Body of pancreas (tissue), 4 donors: ENCODE data around the gene CPT2. TPM values are rescaled to one million over a fixed set of nuclear protein-coding genes. Genes with fewer than 3 reads are reported as not detected.

Source experiments
- ATAC-seq: fragments of 150-250 bp; one replicate; pipeline ENCODE4 v1.9.1; 2016
- DNase-seq, 4 donors: peaks; one replicate each; pipeline ENCODE4 v3.0.0-alpha.2; 2019
- H3K27ac ChIP-seq, 4 donors: fragments of 200-600 bp; sonication (generic); 1 replicate in 3 of 4; 2 replicates in 1 of 4; pipeline versions ENCODE4 v1.5.1 to v1.6.1; 2016 to 2019; ENCODE audit warnings: mild to moderate bottlenecking in 1 of 4, mixed read lengths in 1 of 4, moderate library complexity in 1 of 4
- H3K27me3 ChIP-seq, 2 donors: fragments of 200-600 bp; sonication (generic); one replicate each; pipeline ENCODE4 v1.6.0; 2016; ENCODE audit warnings: mild to moderate bottlenecking in 1 of 2
- H3K36me3 ChIP-seq, 2 donors: fragments of 200-600 bp; sonication (generic); replicated peaks in 1 of 2; 2 replicates each; pipeline ENCODE4 v1.5.1; 2016; ENCODE audit warnings: low read depth in 2 of 2; ENCODE audit not compliant: insufficient read depth in 1 of 2
- H3K4me1 ChIP-seq: fragments of 200-600 bp; sonication (generic); one replicate; pipeline ENCODE4 v1.6.0; 2016
- H3K4me3 ChIP-seq, 2 donors: fragments of 200-600 bp; sonication (generic); 1 replicate in 1 of 2; 2 replicates in 1 of 2; pipeline ENCODE4 v1.5.1; 2016 to 2019
- H3K9me3 ChIP-seq, 3 donors: fragments of 200-600 bp; sonication (generic); 1 replicate in 2 of 3; 2 replicates in 1 of 3; pipeline ENCODE4 v1.5.1; 2016
- CTCF ChIP-seq, 7 experiments: fragments of 450-650 bp in 4 of 7; fragments of 200-600 bp in 3 of 7; sonication (generic) in 3 of 7; IDR thresholded peaks; one replicate each; pipeline ENCODE4 v1.5.1; 2016 to 2019; ENCODE audit warnings: antibody characterized with exemption in 7 of 7
- POLR2A ChIP-seq, 3 donors: fragments of 450-650 bp; IDR thresholded peaks; one replicate each; pipeline ENCODE4 v1.6.1; 2016; ENCODE audit warnings: antibody characterized with exemption in 3 of 3, mild to moderate bottlenecking in 2 of 3
- WGBS, 2 donors: methylation state at CpG; one replicate each; pipeline ENCODE4 v1.1.5; 2017; 5-methylcytosine and 5-hydroxymethylcytosine counted together
- intact Hi-C: fragments of 100-400 bp; cut with DNase I; formaldehyde crosslinking; loops from one replicate; pipeline ENCODE4 v1.15.1; 2023
- total RNA-seq, 2 donors: library from RNA; depleted of rRNA; stranded (reverse); fragments of >200 nt; gene quantifications; one replicate each; pipeline ENCODE4 v1.1.0, GENCODE V29; 2016

The CPT2 gene
- total RNA-seq, 2 donors from 2014 or later = 14.5 to 15.6 TPM

GRCh38 chr1:53160924-53161378, 35.7 kb upstream of the CPT2 start:
- DNase-seq = no peak
- intact Hi-C loops = no loop called here
- Histone ChIP-seq H3K27me3 (no peaks in the 10 kb centered on the region), H3K27ac (no peak overlapping the region), H3K36me3 (no peaks in the 10 kb centered on the region), H3K4me1 (no peaks in the 10 kb centered on the region), H3K9me3 (no peaks in the 10 kb centered on the region), H3K4me3 (no peak overlapping the region)
- TF ChIP-seq POLR2A (IDR thresholded peaks at IDR 0.05) = no peak
- no peak for TF ChIP-seq CTCF (IDR thresholded peaks at IDR 0.05)
- no peak for ATAC-seq
- WGBS, 2 donors = 43 to 52% methylated on average over 1 to 2 of the region's 2 CpGs

- intact Hi-C loops = no loop called here
- WGBS, 2 donors = 70 to 80% methylated on average over 5 of the region's 5 CpGs
- Histone ChIP-seq H3K4me1 (no peaks in the 10 kb centered on the region), H3K9me3 (no peaks in the 10 kb centered on the region), H3K27ac (no peak overlapping the region), H3K36me3 (no peaks in the 10 kb centered on the region), H3K27me3 (no peaks in the 10 kb centered on the region), H3K4me3 (no peak overlapping the region)
- TF ChIP-seq CTCF (IDR thresholded peaks at IDR 0.05) = no peak
- no peak for TF ChIP-seq POLR2A (IDR thresholded peaks at IDR 0.05)
- DNase-seq = no peak
- no peak for ATAC-seq
Measured at GRCh38 chr1:53162621-53163020, 34.0 kb upstream of the CPT2 start.

- intact Hi-C loops = no loop called here
- Histone ChIP-seq H3K4me3 (no peak overlapping the region), H3K4me1 (no peaks in the 10 kb centered on the region), H3K36me3 (no peaks in the 10 kb centered on the region), H3K27me3 (no peaks in the 10 kb centered on the region), H3K9me3 (no peaks in the 10 kb centered on the region), H3K27ac (no peak overlapping the region)
- no peak for TF ChIP-seq CTCF (IDR thresholded peaks at IDR 0.05)
- TF ChIP-seq POLR2A (IDR thresholded peaks at IDR 0.05) = no peak
- DNase-seq = no peak
- 76 to 84% methylated on average over 10 of the region's 10 CpGs for WGBS, 2 donors
- ATAC-seq = no peak
Measured at GRCh38 chr1:53163291-53163768, 33.3 kb upstream of the CPT2 start.

DNA sequence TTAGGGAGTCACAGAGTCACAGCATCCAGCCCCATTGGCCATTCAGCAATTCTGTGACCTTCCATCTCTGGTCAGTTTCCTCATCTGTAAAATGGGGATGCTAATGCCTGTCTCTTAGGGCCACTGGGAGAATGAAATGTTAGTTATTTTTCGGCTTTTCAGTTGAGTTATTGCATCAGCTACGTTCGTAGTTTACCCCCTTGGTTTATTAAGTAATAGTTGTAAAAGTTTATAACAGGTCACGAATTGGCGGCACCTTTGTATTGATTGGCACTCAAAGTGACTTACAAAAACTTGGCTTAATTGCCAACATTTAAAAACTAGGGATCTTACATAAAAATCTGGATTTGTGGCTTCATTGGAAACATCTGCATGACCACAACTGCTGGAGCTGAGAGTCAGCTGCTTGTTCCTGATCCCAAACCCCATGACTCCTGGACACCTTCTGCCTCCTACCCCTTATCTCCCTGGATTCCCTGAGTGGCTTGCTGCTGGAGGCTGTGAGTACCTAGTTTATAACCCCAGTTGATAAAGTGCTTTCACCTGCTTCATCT, 31.1 kb upstream of the CPT2 start:
- WGBS, 2 donors = 63 to 68% methylated on average over 5 of the region's 5 CpGs
- Histone ChIP-seq H3K4me1 (no peaks in the 10 kb centered on the region), H3K27ac (no peak overlapping the region), H3K9me3 (no peaks in the 10 kb centered on the region), H3K36me3 (no peaks in the 10 kb centered on the region), H3K27me3 (no peaks in the 10 kb centered on the region), H3K4me3 (no peak overlapping the region)
- intact Hi-C loops = no loop called here
- DNase-seq (no peak), ATAC-seq (no peak)
- TF ChIP-seq POLR2A (IDR thresholded peaks at IDR 0.05) (no peak), CTCF (IDR thresholded peaks at IDR 0.05) (no peak)

- Histone ChIP-seq H3K27ac (no peak overlapping the region), H3K4me3 (no peak overlapping the region), H3K4me1 (no peaks in the 10 kb centered on the region), H3K27me3 (no peaks in the 10 kb centered on the region), H3K9me3 (no peaks in the 10 kb centered on the region), H3K36me3 (no peaks in the 10 kb centered on the region)
- WGBS, 2 donors = 66 to 72% methylated on average over 6 of the region's 6 CpGs
- intact Hi-C loops = no loop called here
- TF ChIP-seq CTCF (IDR thresholded peaks at IDR 0.05) (no peak), POLR2A (IDR thresholded peaks at IDR 0.05) (no peak)
- DNase-seq (no peak), ATAC-seq (no peak)
Measured at GRCh38 chr1:53166366-53166765, 30.3 kb upstream of the CPT2 start.
